B cell (primary cell): ENCODE measurements around the gene SERGEF. TPM values are rescaled to one million over a fixed set of nuclear protein-coding genes. Genes with fewer than 3 reads are reported as not detected.

Experiments used
- ATAC-seq: fragments of 200-7000 bp; cut with Tn5 transposase; one replicate; pipeline ENCODE4 v1.10.0; 2021; ENCODE audit warnings: low read depth, mild to moderate bottlenecking, moderate number of reproducible peaks, moderate library complexity
- CTCF ChIA-PET: fragments of 350-600 bp; sonication (Branson Sonifier 250); formaldehyde crosslinking; loops from one replicate; lab custom pipeline; 2021; ENCODE audit warnings: antibody characterized with exemption, inconsistent platforms; lab: Charles Lee
- POLR2A ChIA-PET: fragments of 350-600 bp; sonication (Branson Sonifier 250); formaldehyde crosslinking; loops from one replicate; lab custom pipeline; 2021; ENCODE audit warnings: antibody characterized with exemption; lab: Charles Lee
- DNase-seq: peaks from one replicate; pipeline ENCODE4 v3.0.0; 2013
- H2AFZ ChIP-seq: 2 replicates; pipeline ENCODE4 v1.6.1; 2012; ENCODE audit warnings: mild to moderate bottlenecking, low read depth, low read length; ENCODE audit not compliant: insufficient read depth, poor library complexity, severe bottlenecking
- H3K27ac ChIP-seq, 2 donors: 1 replicate in 1 of 2; 2 replicates in 1 of 2; pipeline ENCODE4 v1.5.1; 2012 to 2013; ENCODE audit warnings: low read length in 2 of 2, mild to moderate bottlenecking in 2 of 2, moderate library complexity in 1 of 2
- H3K27me3 ChIP-seq, 4 experiments: fragments of 200-600 bp in 1 of 4; sonication (generic) in 1 of 4; replicated peaks in 1 of 4; 1 replicate in 2 of 4; 2 replicates in 2 of 4; pipeline versions ENCODE4 v1.6.1 to v1.7.0; 2013 to 2016; ENCODE audit warnings: low read length in 3 of 4, mild to moderate bottlenecking in 2 of 4, mixed read lengths in 1 of 4, moderate library complexity in 1 of 4; ENCODE audit not compliant: insufficient read depth in 4 of 4, control insufficient read depth in 3 of 4; ENCODE audit errors: control extremely low read depth in 1 of 4
- H3K36me3 ChIP-seq, 2 experiments: replicated peaks in 1 of 2; 1 replicate in 1 of 2; 2 replicates in 1 of 2; pipeline versions ENCODE4 v1.6.1 to v1.7.1; 2013; ENCODE audit warnings: low read length in 1 of 2; ENCODE audit not compliant: insufficient read depth in 2 of 2, control insufficient read depth in 1 of 2; ENCODE audit errors: control extremely low read depth in 1 of 2, extremely low read depth in 1 of 2
- H3K4me1 ChIP-seq, 2 donors: fragments of 200-600 bp in 1 of 2; sonication (generic) in 1 of 2; 1 replicate in 1 of 2; 2 replicates in 1 of 2; pipeline versions ENCODE4 v1.5.1 to v1.6.1; 2013 to 2017; ENCODE audit warnings: low read length in 2 of 2; ENCODE audit not compliant: control insufficient read depth in 2 of 2, insufficient read depth in 2 of 2
- H3K4me2 ChIP-seq: replicated peaks from 2 replicates; pipeline ENCODE3; 2012; ENCODE audit warnings: mild to moderate bottlenecking, low read depth, low read length; ENCODE audit not compliant: poor library complexity, severe bottlenecking
- H3K4me3 ChIP-seq, 5 experiments: fragments of 200-600 bp in 1 of 5; sonication (generic) in 1 of 5; 1 replicate in 3 of 5; 2 replicates in 2 of 5; pipeline versions ENCODE4 v1.5.1 to v1.7.0; 2011 to 2016; ENCODE audit warnings: low read length in 4 of 5, mild to moderate bottlenecking in 4 of 5, low read depth in 2 of 5, control low read depth in 1 of 5, moderate library complexity in 1 of 5; ENCODE audit not compliant: insufficient read depth in 1 of 5; ENCODE audit errors: control extremely low read depth in 1 of 5, extremely low read depth in 1 of 5
- H3K79me2 ChIP-seq: fragments of 200-600 bp; sonication (generic); one replicate; pipeline ENCODE4 v1.6.0; 2016; ENCODE audit warnings: low read length; ENCODE audit not compliant: control insufficient read depth, insufficient read depth
- H3K9ac ChIP-seq: fragments of 200-600 bp; sonication (generic); 2 replicates; pipeline ENCODE4 v1.6.1; 2017; ENCODE audit warnings: mild to moderate bottlenecking, low read length, moderate library complexity
- H3K9me3 ChIP-seq, 3 donors: one replicate each; pipeline versions ENCODE4 v1.6.1 to v1.7.1; 2013; ENCODE audit warnings: low read length in 2 of 3; ENCODE audit not compliant: control insufficient read depth in 2 of 3, insufficient read depth in 1 of 3; ENCODE audit errors: control extremely low read depth in 1 of 3
- H4K20me1 ChIP-seq: 2 replicates; pipeline ENCODE4 v1.6.0; 2012; ENCODE audit warnings: mild to moderate bottlenecking, low read length; ENCODE audit not compliant: insufficient read depth, control insufficient read depth, poor library complexity, severe bottlenecking
- H3K27ac Mint-ChIP-seq: one replicate; pipeline ENCODE4 v1.8.0; 2021; ENCODE audit warnings: mixed read lengths
- H3K27me3 Mint-ChIP-seq: one replicate; pipeline ENCODE4 v1.8.0; 2021; ENCODE audit warnings: mixed read lengths
- H3K4me1 Mint-ChIP-seq: one replicate; pipeline ENCODE4 v1.8.0; 2021; ENCODE audit warnings: mixed read lengths
- H3K4me3 Mint-ChIP-seq: one replicate; pipeline ENCODE4 v1.8.0; 2021; ENCODE audit warnings: mixed read lengths
- H3K9me3 Mint-ChIP-seq: one replicate; pipeline ENCODE4 v1.8.0; 2022; ENCODE audit warnings: mixed read lengths; ENCODE audit not compliant: insufficient read depth
- EZH2 ChIP-seq: IDR thresholded peaks from 2 replicates; pipeline ENCODE4 v1.6.1; 2012; ENCODE audit warnings: borderline replicate concordance, low read depth, mild to moderate bottlenecking, moderate library complexity, low read length; ENCODE audit not compliant: insufficient read depth, poor library complexity, severe bottlenecking
- WGBS: methylation state at CpG from one replicate; pipeline ENCODE4 v1.1.5; 2013; ENCODE audit warnings: missing lambda C conversion rate; ENCODE audit not compliant: insufficient coverage; 5-methylcytosine and 5-hydroxymethylcytosine counted together
- intact Hi-C: fragments of 100-400 bp; cut with micrococcal nuclease; formaldehyde crosslinking; loops from one replicate; pipeline ENCODE4 v1.10.0; 2022
- polyA plus RNA-seq: library from polyadenylated mRNA; depleted of rRNA; stranded (reverse); fragments of >200 nt; gene quantifications from 2 replicates; pipeline ENCODE4 v1.2.3, GENCODE V29; 2012
- total RNA-seq, 2 donors: library from RNA; stranded (reverse); fragments of 120-200 nt in 1 of 2; gene quantifications; 1 replicate in 1 of 2; 2 replicates in 1 of 2; pipeline versions ENCODE4 v1.2.3 to v1.2.4, GENCODE V29; 2013 to 2022
- TF ChIP-seq, protein P1 (sequence below): fragments of 200-600 bp; IDR thresholded peaks from one replicate; pipeline ENCODE4 v1.8.0; 2022; ENCODE audit warnings: antibody characterized with exemption, mild to moderate bottlenecking

Gene SERGEF
- total and polyA plus RNA-seq, 2 donors (not counting 1 experiment from before 2014, with no cell fraction given): 24.2 to 54.3 TPM

DNA sequence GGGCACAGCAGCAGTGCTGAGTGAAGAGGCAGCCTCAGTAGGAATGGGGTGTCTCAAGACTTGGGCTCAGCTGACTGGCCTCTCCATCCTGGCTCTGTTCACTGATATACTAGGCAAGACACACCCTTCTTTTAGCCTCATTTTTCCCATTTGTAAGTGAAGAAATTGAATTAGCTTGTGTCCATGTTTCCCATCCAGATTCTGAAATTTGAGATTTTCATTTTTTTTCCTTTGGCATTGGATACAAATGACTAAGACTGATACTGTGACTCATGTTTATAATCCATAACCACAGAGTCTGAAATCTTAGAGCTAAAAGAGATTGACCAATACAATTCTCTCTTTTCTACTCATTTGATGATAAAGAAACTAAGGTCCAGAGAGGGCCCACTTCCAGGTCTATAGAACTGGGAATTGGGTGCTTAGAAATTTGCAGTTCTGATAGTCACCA lies 167.4 kb downstream of the SERGEF start:
- no peak for TF ChIP-seq EZH2
- TF ChIP-seq, protein P1, sequence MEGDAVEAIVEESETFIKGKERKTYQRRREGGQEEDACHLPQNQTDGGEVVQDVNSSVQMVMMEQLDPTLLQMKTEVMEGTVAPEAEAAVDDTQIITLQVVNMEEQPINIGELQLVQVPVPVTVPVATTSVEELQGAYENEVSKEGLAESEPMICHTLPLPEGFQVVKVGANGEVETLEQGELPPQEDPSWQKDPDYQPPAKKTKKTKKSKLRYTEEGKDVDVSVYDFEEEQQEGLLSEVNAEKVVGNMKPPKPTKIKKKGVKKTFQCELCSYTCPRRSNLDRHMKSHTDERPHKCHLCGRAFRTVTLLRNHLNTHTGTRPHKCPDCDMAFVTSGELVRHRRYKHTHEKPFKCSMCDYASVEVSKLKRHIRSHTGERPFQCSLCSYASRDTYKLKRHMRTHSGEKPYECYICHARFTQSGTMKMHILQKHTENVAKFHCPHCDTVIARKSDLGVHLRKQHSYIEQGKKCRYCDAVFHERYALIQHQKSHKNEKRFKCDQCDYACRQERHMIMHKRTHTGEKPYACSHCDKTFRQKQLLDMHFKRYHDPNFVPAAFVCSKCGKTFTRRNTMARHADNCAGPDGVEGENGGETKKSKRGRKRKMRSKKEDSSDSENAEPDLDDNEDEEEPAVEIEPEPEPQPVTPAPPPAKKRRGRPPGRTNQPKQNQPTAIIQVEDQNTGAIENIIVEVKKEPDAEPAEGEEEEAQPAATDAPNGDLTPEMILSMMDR: no peak
- Mint-ChIP-seq H3K9me3 (no peaks in the 10 kb centered on the region), H3K27ac (no peak overlapping the region), H3K4me3 (no peak overlapping the region), H3K27me3 (no peaks in the 10 kb centered on the region), H3K4me1 (no peaks in the 10 kb centered on the region)
- intact Hi-C loops: no loop called here
- ChIA-PET CTCF (interaction anchor here (1.9 kb wide), 1 partner anchor 20 kb away, joined by 6 read pairs; no protein-coding TSS in a partner anchor), POLR2A (no interaction called here)
- Histone ChIP-seq H3K4me3 (no peak overlapping the region), H2AFZ (no peak overlapping the region), H3K36me3 (peaks cover 0 to 10% of the 10 kb centered on the region in 2 experiments), H3K4me1 (no peaks in the 10 kb centered on the region), H4K20me1 (no peaks in the 10 kb centered on the region), H3K4me2 (no peak overlapping the region), H3K27me3 (no peaks in the 10 kb centered on the region), H3K27ac (no peak overlapping the region), H3K9me3 (no peaks in the 10 kb centered on the region), H3K9ac (no peak overlapping the region), H3K79me2 (no peaks in the 10 kb centered on the region)
- ATAC-seq (no peak), DNase-seq (no peak)

DNA sequence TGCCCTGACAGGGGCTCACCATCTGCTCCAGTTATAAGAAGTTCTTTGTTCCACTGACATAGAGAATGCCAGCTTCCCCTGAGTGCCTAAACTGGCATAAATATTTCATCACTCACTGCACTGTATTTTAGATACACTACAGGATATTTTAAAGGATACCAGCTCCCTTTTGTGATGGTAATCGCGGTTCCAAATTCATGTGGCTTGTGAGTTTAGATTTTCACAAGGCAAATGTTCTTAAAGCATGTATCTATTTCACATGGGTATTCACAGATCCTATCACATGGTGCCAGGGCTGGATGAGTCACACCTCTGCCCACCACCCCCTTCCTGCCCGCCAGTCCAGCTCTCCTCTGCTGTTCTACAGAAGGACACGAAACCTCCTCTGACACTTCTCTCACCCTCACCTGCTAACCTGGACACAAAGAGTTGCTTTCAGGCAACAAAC lies 172.7 kb downstream of the SERGEF start:
- no peak overlapping the region for H3K4me3 Mint-ChIP-seq
- no peaks in the 10 kb centered on the region for H4K20me1 ChIP-seq

More for the DNA sequence above, 172.7 kb downstream of the SERGEF start:
- TF ChIP-seq, protein P1: no peak
- no peak for TF ChIP-seq EZH2
- Mint-ChIP-seq H3K27ac (no peak overlapping the region), H3K4me1 (no peaks in the 10 kb centered on the region), H3K27me3 (no peaks in the 10 kb centered on the region), H3K9me3 (no peaks in the 10 kb centered on the region)
- no peak overlapping the region for H2AFZ ChIP-seq
- DNase-seq: no peak
- no peak overlapping the region for H3K4me2 ChIP-seq
- no peaks in the 10 kb centered on the region for H3K27me3 ChIP-seq
- H3K4me1 ChIP-seq: no peaks in the 10 kb centered on the region
- H3K79me2 ChIP-seq: no peaks in the 10 kb centered on the region
- no peak overlapping the region for H3K27ac ChIP-seq
- ChIA-PET POLR2A (no interaction called here), CTCF (no interaction called here)
- H3K36me3 ChIP-seq: no peaks in the 10 kb centered on the region
- no peaks in the 10 kb centered on the region for H3K9me3 ChIP-seq
- WGBS: no CpG with 5 or more reads among the region's 4 CpGs
- intact Hi-C loops: no loop called here
- ATAC-seq: no peak
- H3K4me3 ChIP-seq: no peak overlapping the region
- H3K9ac ChIP-seq: no peak overlapping the region
